HEK293 (cell line): ENCODE results near the gene GRAMD1C.

Experiments
- CTCF ChIA-PET: fragments of 350-600 bp; formaldehyde crosslinking; extraction: SDS; loops from one replicate; lab custom pipeline; 2021; ENCODE audit warnings: antibody characterized with exemption; lab: Yijun Ruan, JAX
- POLR2A ChIA-PET: fragments of 300-600 bp; formaldehyde crosslinking; extraction: SDS; loops from one replicate; lab custom pipeline; 2020; ENCODE audit warnings: antibody characterized with exemption, inconsistent platforms; lab: Yijun Ruan, JAX
- H3K27ac ChIP-seq: fragments of 200-500 bp; sonication (Bioruptor generic); 2 replicates; pipeline ENCODE4 v1.5.1; 2014; ENCODE audit warnings: low read depth, low read length, control low read depth, inconsistent platforms; ENCODE audit errors: extremely low read depth
- H3K36me3 ChIP-seq, 2 experiments: fragments of 200-500 bp in 1 of 2; sonication (Bioruptor generic) in 1 of 2; 1 replicate in 1 of 2; 2 replicates in 1 of 2; pipeline ENCODE4 v1.5.1; 2014 to 2017; ENCODE audit warnings: inconsistent platforms in 2 of 2, low read length in 2 of 2; ENCODE audit not compliant: control insufficient read depth in 2 of 2, insufficient read depth in 1 of 2
- H3K4me1 ChIP-seq: fragments of 200-500 bp; sonication (Bioruptor generic); 2 replicates; pipeline ENCODE4 v1.5.1; 2014; ENCODE audit warnings: mild to moderate bottlenecking, low read length, inconsistent platforms; ENCODE audit not compliant: control insufficient read depth, insufficient read depth
- H3K4me3 ChIP-seq: 2 replicates; pipeline ENCODE4 v1.5.1; 2011; ENCODE audit warnings: low read depth, mild to moderate bottlenecking, control low read depth, low read length, moderate library complexity
- H3K9me3 ChIP-seq: fragments of 200-500 bp; sonication (Bioruptor generic); 2 replicates; pipeline ENCODE4 v1.5.1; 2014; ENCODE audit warnings: low read depth, low read length, inconsistent platforms; ENCODE audit not compliant: control insufficient read depth, insufficient read depth
- MYNN ChIP-seq: fragments of 450-650 bp; formaldehyde crosslinking; IDR thresholded peaks from 2 replicates; pipeline ENCODE4 v1.5.1; 2016; ENCODE audit warnings: missing biosample characterization, missing genetic modification characterization, borderline replicate concordance
- PRDM4 ChIP-seq: fragments of 450-650 bp; formaldehyde crosslinking; IDR thresholded peaks from 2 replicates; pipeline ENCODE4 v1.5.1; 2017; ENCODE audit warnings: missing biosample characterization, missing genetic modification characterization
- YY1 ChIP-seq: fragments of 450-650 bp; formaldehyde crosslinking; IDR thresholded peaks from 2 replicates; pipeline ENCODE4 v1.5.1; 2018; ENCODE audit warnings: missing biosample characterization, missing genetic modification characterization
- YY2 ChIP-seq: fragments of 450-650 bp; formaldehyde crosslinking; IDR thresholded peaks from 2 replicates; pipeline ENCODE4 v1.5.1; 2016; ENCODE audit warnings: missing biosample characterization, missing genetic modification characterization
- ZBTB21 ChIP-seq: fragments of 450-650 bp; formaldehyde crosslinking; IDR thresholded peaks from 2 replicates; pipeline ENCODE4 v1.5.1; 2017; ENCODE audit warnings: missing biosample characterization, missing genetic modification characterization
- ZBTB48 ChIP-seq: fragments of 450-650 bp; formaldehyde crosslinking; IDR thresholded peaks from 2 replicates; pipeline ENCODE4 v1.5.1; 2016; ENCODE audit warnings: missing biosample characterization, missing genetic modification characterization
- ZBTB6 ChIP-seq: fragments of 450-650 bp; formaldehyde crosslinking; IDR thresholded peaks from 2 replicates; pipeline ENCODE4 v1.5.1; 2017; ENCODE audit warnings: missing biosample characterization, missing genetic modification characterization
- ZFP69B ChIP-seq: fragments of 450-650 bp; formaldehyde crosslinking; IDR thresholded peaks from 2 replicates; pipeline ENCODE4 v1.5.1; 2016; ENCODE audit warnings: missing biosample characterization, missing genetic modification characterization
- ZNF10 ChIP-seq: fragments of 450-650 bp; formaldehyde crosslinking; IDR thresholded peaks from 2 replicates; pipeline ENCODE4 v1.5.1; 2017; ENCODE audit warnings: missing biosample characterization, missing genetic modification characterization
- ZNF174 ChIP-seq: fragments of 450-650 bp; formaldehyde crosslinking; IDR thresholded peaks from 2 replicates; pipeline ENCODE4 v1.5.0; 2017; ENCODE audit warnings: missing biosample characterization, mild to moderate bottlenecking, missing genetic modification characterization
- ZNF214 ChIP-seq: fragments of 450-650 bp; formaldehyde crosslinking; IDR thresholded peaks from 2 replicates; pipeline ENCODE4 v1.5.1; 2017; ENCODE audit warnings: missing biosample characterization, mild to moderate bottlenecking, missing genetic modification characterization, borderline replicate concordance
- ZNF248 ChIP-seq: fragments of 450-650 bp; formaldehyde crosslinking; IDR thresholded peaks from 2 replicates; pipeline ENCODE4 v1.5.1; 2017; ENCODE audit warnings: missing biosample characterization, missing genetic modification characterization
- ZNF302 ChIP-seq: fragments of 450-650 bp; formaldehyde crosslinking; IDR thresholded peaks from 2 replicates; pipeline ENCODE4 v1.5.1; 2016; ENCODE audit warnings: missing biosample characterization, missing genetic modification characterization, low read depth
- ZNF324 ChIP-seq: fragments of 450-650 bp; formaldehyde crosslinking; IDR thresholded peaks from 2 replicates; pipeline ENCODE4 v1.5.1; 2016; ENCODE audit warnings: missing biosample characterization, missing genetic modification characterization
- ZNF366 ChIP-seq: fragments of 450-650 bp; formaldehyde crosslinking; conservative IDR thresholded peaks from 2 replicates; pipeline ENCODE4 v1.5.1; 2016; ENCODE audit warnings: missing biosample characterization, missing genetic modification characterization
- ZNF510 ChIP-seq: fragments of 450-650 bp; formaldehyde crosslinking; IDR thresholded peaks from 2 replicates; pipeline ENCODE4 v1.5.1; 2018; ENCODE audit warnings: mild to moderate bottlenecking, missing genetic modification characterization, missing biosample characterization; ENCODE audit not compliant: insufficient replicate concordance
- ZNF513 ChIP-seq: fragments of 450-650 bp; IDR thresholded peaks from 2 replicates; pipeline ENCODE4 v1.5.1; 2018; ENCODE audit warnings: missing biosample characterization, missing genetic modification characterization
- ZNF639 ChIP-seq: fragments of 450-650 bp; formaldehyde crosslinking; IDR thresholded peaks from 2 replicates; pipeline ENCODE4 v1.5.1; 2016; ENCODE audit warnings: missing biosample characterization, missing genetic modification characterization
- ZNF658 ChIP-seq: fragments of 450-650 bp; formaldehyde crosslinking; IDR thresholded peaks from 2 replicates; pipeline ENCODE4; 2016; ENCODE audit warnings: missing biosample characterization, missing genetic modification characterization
- ZNF747 ChIP-seq: fragments of 450-650 bp; formaldehyde crosslinking; IDR thresholded peaks from 2 replicates; pipeline ENCODE4 v1.5.1; 2016; ENCODE audit warnings: missing biosample characterization, missing genetic modification characterization
- ZNF776 ChIP-seq: fragments of 450-650 bp; formaldehyde crosslinking; IDR thresholded peaks from 2 replicates; pipeline ENCODE4 v1.5.0; 2017; ENCODE audit warnings: missing biosample characterization, missing genetic modification characterization, borderline replicate concordance
- ZXDB ChIP-seq: fragments of 450-650 bp; formaldehyde crosslinking; IDR thresholded peaks from 2 replicates; pipeline ENCODE4 v1.5.1; 2016; ENCODE audit warnings: missing biosample characterization, missing genetic modification characterization

GRAMD1C gene

GRCh38 chr3:113829576-113830354 lies 8.8 kb upstream of the GRAMD1C start:
- no peak overlapping the region for H3K4me3 ChIP-seq
- CTCF ChIA-PET, result interaction anchor here (0.6 to 0.7 kb wide), 2 partner anchors 93 to 469 kb away, joined by 3 to 6 read pairs; no protein-coding TSS in a partner anchor
- no peaks in the 10 kb centered on the region for H3K36me3 ChIP-seq
- no peaks in the 10 kb centered on the region for H3K4me1 ChIP-seq
- no peak for TF ChIP-seq ZNF302 (tag by site-specific recombination)
- TF ChIP-seq ZNF658 (tag by site-specific recombination), result no peak
- no peak for TF ChIP-seq ZBTB48 (tag by site-specific recombination)
- no peak for TF ChIP-seq ZNF639
- TF ChIP-seq ZNF10, result no peak
- TF ChIP-seq PRDM4, result no peak
- TF ChIP-seq ZNF248, result no peak
- TF ChIP-seq ZNF747 (tag by site-specific recombination), result no peak
- no peak for TF ChIP-seq ZBTB21
- TF ChIP-seq ZNF324, result no peak
- TF ChIP-seq ZNF174, result no peak
- TF ChIP-seq ZNF776 (tag by site-specific recombination), result no peak
- TF ChIP-seq ZNF366 (tag by site-specific recombination), result no peak
- TF ChIP-seq ZNF510 (tag by site-specific recombination), result no peak
- TF ChIP-seq ZBTB6 (tag by site-specific recombination), result no peak
- TF ChIP-seq ZFP69B (tag by site-specific recombination), result no peak
- no peak for TF ChIP-seq ZXDB (tag by site-specific recombination)
- TF ChIP-seq YY1 (tag by site-specific recombination), result no peak
- no peaks in the 10 kb centered on the region for H3K9me3 ChIP-seq
- POLR2A ChIA-PET, result no interaction called here
- no peak overlapping the region for H3K27ac ChIP-seq

GRCh38 chr3:113831103-113831355 lies 7.6 kb upstream of the GRAMD1C start:
- ChIA-PET POLR2A (no interaction called here), CTCF (interaction anchor here (1.4 kb wide), 1 partner anchor 14 kb away, joined by 4 read pairs; no protein-coding TSS in a partner anchor)
- Histone ChIP-seq H3K27ac (no peak overlapping the region), H3K4me1 (no peaks in the 10 kb centered on the region), H3K4me3 (no peak overlapping the region), H3K9me3 (no peaks in the 10 kb centered on the region), H3K36me3 (no peaks in the 10 kb centered on the region)
- TF ChIP-seq ZNF214 (tag by site-specific recombination) (no peak), ZNF513 (no peak), MYNN (tag by site-specific recombination) (no peak), YY2 (tag by site-specific recombination) (no peak)
